K562 (cell line): Measurements from ENCODE around the gene CARM1. TPM values are rescaled to one million over a fixed set of nuclear protein-coding genes. Genes with fewer than 3 reads are reported as not detected.

Experiments
- ATF7 ChIP-seq: fragments of 450-650 bp; IDR thresholded peaks from 2 replicates; pipeline ENCODE4 v1.7.1; 2014; ENCODE audit warnings: mild to moderate bottlenecking, moderate library complexity
- CCAR2 ChIP-seq: fragments of 200-400 bp; formaldehyde crosslinking; IDR thresholded peaks from 2 replicates; pipeline ENCODE4 v1.6.1; 2017; ENCODE audit warnings: mild to moderate bottlenecking, low read depth, low read length
- EHMT2 ChIP-seq: fragments of 450-650 bp; IDR thresholded peaks from 2 replicates; pipeline ENCODE4 v1.6.1; 2018; ENCODE audit warnings: antibody characterized with exemption
- FOSL1 ChIP-seq: fragments of 200-800 bp; sonication (Bioruptor generic); conservative IDR thresholded peaks from 2 replicates; pipeline ENCODE4 v1.6.1; 2016; ENCODE audit warnings: missing genetic modification characterization, missing compliant biosample characterization
- GABPB1 ChIP-seq: sonication (generic); formaldehyde crosslinking; IDR thresholded peaks from 2 replicates; pipeline ENCODE4 v1.8.0; 2022; ENCODE audit warnings: mild to moderate bottlenecking, missing genetic modification reagents
- GTF2E2 ChIP-seq: fragments of 200-800 bp; sonication (Bioruptor generic); IDR thresholded peaks from 2 replicates; pipeline ENCODE4 v1.6.1; 2016; ENCODE audit warnings: missing genetic modification characterization, missing compliant biosample characterization
- JUND ChIP-seq, 2 experiments: IDR thresholded peaks; 2 replicates in 1 of 2; 3 replicates in 1 of 2; pipeline ENCODE4 v1.6.1; 2011; ENCODE audit warnings: borderline replicate concordance in 2 of 2, low read depth in 2 of 2, low read length in 2 of 2, improper control_type of control experiment in 1 of 2, missing biosample characterization in 1 of 2, missing genetic modification characterization in 1 of 2, missing genetic modification reagents in 1 of 2
- KDM1A ChIP-seq, 2 experiments: fragments of 450-650 bp; IDR thresholded peaks; 2 replicates each; pipeline ENCODE4 v1.6.1; 2016; ENCODE audit warnings: mild to moderate bottlenecking in 2 of 2
- LEF1 ChIP-seq: fragments of 450-650 bp; IDR thresholded peaks from 2 replicates; pipeline ENCODE4 v1.6.1; 2016; ENCODE audit warnings: mild to moderate bottlenecking
- MEF2D ChIP-seq: conservative IDR thresholded peaks from 2 replicates; pipeline ENCODE4 v1.6.1; 2016; ENCODE audit warnings: low read depth, missing genetic modification characterization, missing compliant biosample characterization
- MEIS2 ChIP-seq: fragments of 450-650 bp; IDR thresholded peaks from 2 replicates; pipeline ENCODE4 v1.6.1; 2014; ENCODE audit warnings: mild to moderate bottlenecking; ENCODE audit not compliant: partially characterized antibody
- NFIX ChIP-seq: fragments of 250-450 bp; sonication (Bioruptor Pico); IDR thresholded peaks from 2 replicates; pipeline ENCODE4 v1.4.0; 2020; ENCODE audit warnings: low read depth, mild to moderate bottlenecking, moderate library complexity
- RAD51 ChIP-seq: fragments of 450-650 bp; IDR thresholded peaks from 2 replicates; pipeline ENCODE4 v1.7.1; 2016; ENCODE audit warnings: low read depth, mild to moderate bottlenecking, borderline replicate concordance
- RBM39 ChIP-seq: fragments of 200-400 bp; formaldehyde crosslinking; optimal IDR thresholded peaks from 2 replicates; pipeline ENCODE3; 2018; ENCODE audit warnings: low read depth, low read length
- SMARCE1 ChIP-seq: fragments of 450-650 bp; IDR thresholded peaks from 2 replicates; pipeline ENCODE4 v1.7.1; 2016; ENCODE audit warnings: mild to moderate bottlenecking
- TAF7 ChIP-seq: fragments of 450-650 bp; IDR thresholded peaks from 2 replicates; pipeline ENCODE4 v1.6.1; 2016; ENCODE audit warnings: missing genetic modification characterization, missing compliant biosample characterization
- TBL1XR1 ChIP-seq, 2 experiments: IDR thresholded peaks; 2 replicates each; pipeline ENCODE4 v1.6.1; 2012; ENCODE audit warnings: improper control_type of control experiment in 2 of 2, low read length in 2 of 2, mild to moderate bottlenecking in 1 of 2
- TCF7 ChIP-seq: sonication (generic); IDR thresholded peaks from 2 replicates; pipeline ENCODE4 v1.6.1; 2016; ENCODE audit warnings: antibody characterized with exemption, borderline replicate concordance
- TGIF2 ChIP-seq: sonication (generic); formaldehyde crosslinking; IDR thresholded peaks from 2 replicates; pipeline ENCODE4 v1.8.1; 2022; ENCODE audit warnings: mild to moderate bottlenecking, missing genetic modification reagents, moderate library complexity
- ZFX ChIP-seq: sonication (generic); formaldehyde crosslinking; IDR thresholded peaks from 2 replicates; pipeline ENCODE4 v1.8.0; 2022; ENCODE audit warnings: mild to moderate bottlenecking, missing genetic modification reagents, moderate library complexity
- ZNF121 ChIP-seq: sonication (generic); formaldehyde crosslinking; conservative IDR thresholded peaks from 2 replicates; pipeline ENCODE4 v1.8.0; 2022; ENCODE audit warnings: missing genetic modification reagents
- ZNF347 ChIP-seq: fragments of 450-650 bp; formaldehyde crosslinking; IDR thresholded peaks from 2 replicates; pipeline ENCODE4 v1.4.0; 2020; ENCODE audit warnings: low read depth, mild to moderate bottlenecking, moderate library complexity
- ZNF354B ChIP-seq: fragments of 250-450 bp; sonication (Bioruptor Pico); IDR thresholded peaks from 2 replicates; pipeline ENCODE4 v1.4.0; 2020
- ZNF436 ChIP-seq: fragments of 250-450, 450-650 bp; sonication (Bioruptor Pico); formaldehyde crosslinking; IDR thresholded peaks from 2 replicates; pipeline ENCODE4 v1.7.0; 2020; ENCODE audit warnings: mild to moderate bottlenecking
- polyA plus RNA-seq, 8 experiments: library from polyadenylated mRNA; depleted of rRNA in 4 of 8; stranded (reverse) in 5 of 8; unstranded in 3 of 8; fragments of >200 nt; fragmentation: Nextera tagmentation in 2 of 8; fragmentation: Illumina TruSeq in 1 of 8; extraction: Ambion mirVana in 2 of 8; extraction: Trizol in 1 of 8; gene quantifications; 2 replicates each; pipeline versions ENCODE4 v1.2.1 to v1.2.3, GENCODE V29; 2011 to 2014; ENCODE audit warnings: inconsistent platforms in 1 of 8, missing spikeins in 1 of 8
- total RNA-seq, 7 experiments: library from RNA; depleted of rRNA in 6 of 7; stranded (reverse); fragments of >200 nt in 6 of 7; fragmentation: Illumina TruSeq in 2 of 7; extraction: Trizol in 2 of 7; gene quantifications; 2 replicates each; pipeline versions ENCODE4 v1.2.1 to v1.2.3, GENCODE V29; 2011 to 2021; ENCODE audit warnings: low replicate concordance in 1 of 7
- TF ChIP-seq, protein P1 (sequence below): fragments of 450-650 bp; IDR thresholded peaks from one replicate; pipeline ENCODE4 v1.6.1; 2018; ENCODE audit warnings: mild to moderate bottlenecking, moderate library complexity; ENCODE audit not compliant: partially characterized antibody
- TF ChIP-seq, protein P2 (sequence below): fragments of 250-450 bp; sonication (Bioruptor Pico); IDR thresholded peaks from 2 replicates; pipeline ENCODE4 v1.4.0; 2020
- TF ChIP-seq, protein P3 (sequence below): sonication (generic); formaldehyde crosslinking; IDR thresholded peaks from 2 replicates; pipeline ENCODE4 v1.8.0; 2022; ENCODE audit warnings: mild to moderate bottlenecking, missing genetic modification reagents

CARM1 gene
- total and polyA plus RNA-seq, 9 of the 15 experiments (the other 6 are each of a cell fraction or from before 2014, with no cell fraction given), result 0.36 to 86.0 (median 29.7) TPM

DNA sequence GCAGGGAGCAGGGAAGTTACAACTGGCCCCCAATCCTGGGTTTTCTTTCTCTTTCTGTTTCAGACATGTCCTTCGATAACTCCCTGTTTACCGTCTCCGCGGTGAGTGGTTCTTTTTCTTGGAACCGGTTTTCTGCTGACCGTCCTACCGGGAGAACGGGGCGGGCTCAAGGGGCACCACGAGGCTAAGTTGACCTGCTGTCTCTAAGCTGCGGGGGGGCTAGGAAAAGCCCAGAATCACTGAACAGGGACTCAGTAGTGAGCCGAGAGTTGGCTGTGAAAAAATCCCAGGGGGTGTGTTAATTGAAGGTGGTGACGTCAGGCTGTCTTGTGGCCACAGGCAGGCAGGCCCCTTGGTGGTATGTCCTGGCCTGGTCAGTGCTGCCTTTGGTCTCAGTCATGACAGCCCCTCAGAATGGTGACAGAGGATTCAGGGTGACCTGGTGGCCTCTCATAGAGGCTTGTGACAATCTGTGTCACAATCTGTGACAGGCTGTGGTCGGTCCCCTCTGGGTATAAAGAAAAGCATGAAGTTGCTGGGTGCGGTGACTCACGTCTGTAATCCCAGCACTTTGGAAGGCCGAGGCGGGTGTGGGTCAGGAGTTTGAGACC lies 8.1 kb upstream of the CARM1 start (continued):
- TF ChIP-seq, protein P1, sequence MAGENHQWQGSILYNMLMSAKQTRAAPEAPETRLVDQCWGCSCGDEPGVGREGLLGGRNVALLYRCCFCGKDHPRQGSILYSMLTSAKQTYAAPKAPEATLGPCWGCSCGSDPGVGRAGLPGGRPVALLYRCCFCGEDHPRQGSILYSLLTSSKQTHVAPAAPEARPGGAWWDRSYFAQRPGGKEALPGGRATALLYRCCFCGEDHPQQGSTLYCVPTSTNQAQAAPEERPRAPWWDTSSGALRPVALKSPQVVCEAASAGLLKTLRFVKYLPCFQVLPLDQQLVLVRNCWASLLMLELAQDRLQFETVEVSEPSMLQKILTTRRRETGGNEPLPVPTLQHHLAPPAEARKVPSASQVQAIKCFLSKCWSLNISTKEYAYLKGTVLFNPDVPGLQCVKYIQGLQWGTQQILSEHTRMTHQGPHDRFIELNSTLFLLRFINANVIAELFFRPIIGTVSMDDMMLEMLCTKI, result no peak
- TF ChIP-seq ZNF121 (CRISPR knock-in tag) (no peak), SMARCE1 (peak; percentile 64; the same call in 1 of the 2 replicates), TGIF2 (CRISPR knock-in tag) (no peak), RBM39 (no peak), TBL1XR1 (IDR thresholded peaks at IDR 0.05; ENCODE audit: low read length in 2 of 2) (no peak), CCAR2 (no peak), LEF1 (peak; percentile 23; the same call in 1 of the 2 replicates), ZNF354B (CRISPR knock-in tag) (no peak), TAF7 (tag) (no peak), GABPB1 (CRISPR knock-in tag) (no peak), MEIS2 (peak; percentile 65), TCF7 (no peak), JUND (IDR thresholded peaks at IDR 0.05; ENCODE audit: borderline replicate concordance, low read depth, low read length) (peak; percentile 59; the same call in 1 of the 2 replicates), JUND (tag; IDR thresholded peaks at IDR 0.05; ENCODE audit: borderline replicate concordance, low read depth, low read length) (peak; percentile 83; the same call in 2 of the 3 replicates), GTF2E2 (tag) (no peak), FOSL1 (tag) (peak; percentile 83), ATF7 (peak; percentile 96), ZFX (CRISPR knock-in tag) (peak; percentile 33; the same call in 1 of the 2 replicates), EHMT2 (no peak), ZNF436 (no peak), MEF2D (tag) (no peak), RAD51 (no peak), KDM1A (IDR thresholded peaks at IDR 0.05) (peak; percentile 97 to 98), NFIX (CRISPR knock-in tag) (no peak), ZNF347 (CRISPR knock-in tag) (no peak)
- TF ChIP-seq, protein P2, sequence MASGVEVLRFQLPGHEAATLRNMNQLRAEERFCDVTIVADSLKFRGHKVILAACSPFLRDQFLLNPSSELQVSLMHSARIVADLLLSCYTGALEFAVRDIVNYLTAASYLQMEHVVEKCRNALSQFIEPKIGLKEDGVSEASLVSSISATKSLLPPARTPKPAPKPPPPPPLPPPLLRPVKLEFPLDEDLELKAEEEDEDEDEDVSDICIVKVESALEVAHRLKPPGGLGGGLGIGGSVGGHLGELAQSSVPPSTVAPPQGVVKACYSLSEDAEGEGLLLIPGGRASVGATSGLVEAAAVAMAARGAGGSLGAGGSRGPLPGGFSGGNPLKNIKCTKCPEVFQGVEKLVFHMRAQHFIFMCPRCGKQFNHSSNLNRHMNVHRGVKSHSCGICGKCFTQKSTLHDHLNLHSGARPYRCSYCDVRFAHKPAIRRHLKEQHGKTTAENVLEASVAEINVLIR (CRISPR knock-in tag), result no peak
- TF ChIP-seq, protein P3, sequence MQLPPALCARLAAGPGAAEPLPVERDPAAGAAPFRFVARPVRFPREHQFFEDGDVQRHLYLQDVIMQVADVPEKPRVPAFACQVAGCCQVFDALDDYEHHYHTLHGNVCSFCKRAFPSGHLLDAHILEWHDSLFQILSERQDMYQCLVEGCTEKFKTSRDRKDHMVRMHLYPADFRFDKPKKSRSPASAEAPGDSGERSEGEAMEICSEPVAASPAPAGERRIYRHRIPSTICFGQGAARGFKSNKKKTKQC (CRISPR knock-in tag), result no peak
